GM18511 (cell line): ENCODE data around the gene PEX26.
"Not testable (repeated sequence)": the region's sequence is repeated elsewhere in the genome, so short reads cannot be mapped to it uniquely, and the experiment has no call there.

Experiments used
- ATAC-seq: cut with Tn5 transposase; IDR thresholded peaks from one replicate; pipeline ENCODE4 v1.9.1; 2021; ENCODE audit warnings: mild to moderate bottlenecking, moderate library complexity; ENCODE audit not compliant: unreplicated experiment

PEX26 gene

DNA sequence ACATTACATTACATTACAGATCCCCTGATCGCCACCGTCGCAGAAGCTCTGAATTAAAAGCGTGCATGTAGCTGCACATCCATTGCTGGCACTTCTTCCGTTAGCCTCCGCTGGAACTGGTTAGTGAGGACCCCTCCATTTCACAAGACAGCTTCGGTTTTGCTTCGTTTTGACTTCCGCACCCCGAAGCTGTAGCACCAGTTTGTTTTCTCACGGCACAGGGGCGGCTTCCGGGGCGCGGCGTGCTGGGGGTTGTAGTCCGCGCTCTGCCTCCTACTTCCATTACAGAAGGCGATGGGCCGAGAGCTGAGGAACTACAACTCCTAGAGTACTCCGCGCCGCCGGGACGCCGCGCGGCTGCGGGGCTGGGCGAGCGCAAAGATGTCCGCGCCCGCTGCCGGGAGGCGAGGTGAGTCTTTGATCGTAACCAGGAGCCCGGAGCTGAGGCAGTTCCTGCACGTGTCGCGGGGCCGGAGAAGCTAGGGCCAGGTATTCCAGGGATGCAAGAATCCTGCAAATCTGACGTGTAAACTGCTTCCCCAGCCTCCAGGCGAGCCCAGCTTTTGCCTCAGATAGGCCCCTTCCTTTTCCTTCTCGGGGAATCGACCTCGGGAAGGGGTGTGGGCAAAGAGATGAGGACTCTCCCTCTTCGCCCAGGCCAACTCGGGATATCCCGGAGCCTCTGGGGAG, at the start of gene PEX26:
Gene PEX26 (plus strand): TSS at position 352 of the 690 bp plus-strand sequence. CDS start 387 bp downstream, outside the sequence.
- ATAC-seq: peak; percentile 98

DNA sequence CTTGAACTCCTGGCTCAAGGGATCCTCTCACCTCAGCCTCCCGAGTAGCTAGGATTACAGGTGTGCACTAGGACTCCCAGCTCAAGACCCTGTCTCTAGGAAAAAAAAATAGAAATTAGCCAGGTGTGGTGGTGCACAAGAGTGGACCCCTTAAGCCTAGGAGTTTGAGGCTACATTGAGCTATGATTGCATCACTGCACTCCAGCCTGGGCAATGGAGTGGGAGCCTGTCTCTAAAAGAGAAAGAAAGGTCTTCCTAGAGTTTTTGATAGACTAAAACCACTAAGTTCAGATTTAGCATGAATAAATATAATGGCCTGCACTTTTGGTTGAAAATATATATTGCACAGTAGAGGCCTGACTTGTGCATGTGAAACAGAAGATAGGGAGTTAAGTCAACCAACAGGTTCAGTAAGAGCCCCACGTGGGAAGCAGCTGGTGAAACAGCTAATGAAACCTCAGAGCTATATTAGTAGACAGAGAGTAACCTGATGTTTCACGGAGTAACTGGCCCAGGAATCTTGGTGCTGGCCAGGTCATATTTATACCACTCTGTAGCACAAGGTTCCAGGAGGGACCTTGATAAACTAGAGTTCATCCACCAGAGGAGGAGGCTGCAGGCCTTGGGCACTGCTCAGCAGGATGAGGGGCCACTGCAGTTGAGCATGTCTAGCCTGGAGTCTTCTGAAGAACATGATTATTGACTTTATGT, 48.8 kb upstream of the PEX26 start:
- no peak for ATAC-seq

DNA sequence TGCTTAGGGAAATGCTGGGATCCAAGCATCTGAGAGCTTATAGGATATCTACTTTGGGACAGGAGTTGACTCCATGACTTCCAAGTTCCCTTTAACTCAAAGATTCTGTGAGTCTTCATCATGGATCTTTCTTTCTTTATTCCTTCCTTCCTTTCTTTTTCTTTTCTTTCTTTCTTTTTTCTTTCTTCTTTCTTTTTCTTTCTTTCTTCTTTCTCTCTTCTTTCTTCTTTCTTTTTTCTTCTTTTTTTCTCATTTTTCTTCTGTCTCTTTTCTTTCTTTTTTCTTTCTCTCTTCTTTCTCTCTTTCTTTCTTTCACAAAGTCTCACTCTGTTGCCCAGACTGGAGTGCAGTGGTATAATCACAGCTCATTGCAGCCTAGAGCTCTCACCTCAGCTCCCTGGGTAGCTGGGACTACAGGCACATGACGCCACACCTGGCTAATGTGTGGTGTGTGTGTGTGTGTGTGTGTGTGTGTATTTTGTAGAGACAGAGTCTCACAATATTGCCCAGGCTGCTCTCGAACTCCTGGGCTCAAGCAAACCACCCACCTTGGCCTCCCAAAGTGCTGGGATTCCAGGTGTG, 48.0 kb upstream of the PEX26 start:
- ATAC-seq: no peak

DNA sequence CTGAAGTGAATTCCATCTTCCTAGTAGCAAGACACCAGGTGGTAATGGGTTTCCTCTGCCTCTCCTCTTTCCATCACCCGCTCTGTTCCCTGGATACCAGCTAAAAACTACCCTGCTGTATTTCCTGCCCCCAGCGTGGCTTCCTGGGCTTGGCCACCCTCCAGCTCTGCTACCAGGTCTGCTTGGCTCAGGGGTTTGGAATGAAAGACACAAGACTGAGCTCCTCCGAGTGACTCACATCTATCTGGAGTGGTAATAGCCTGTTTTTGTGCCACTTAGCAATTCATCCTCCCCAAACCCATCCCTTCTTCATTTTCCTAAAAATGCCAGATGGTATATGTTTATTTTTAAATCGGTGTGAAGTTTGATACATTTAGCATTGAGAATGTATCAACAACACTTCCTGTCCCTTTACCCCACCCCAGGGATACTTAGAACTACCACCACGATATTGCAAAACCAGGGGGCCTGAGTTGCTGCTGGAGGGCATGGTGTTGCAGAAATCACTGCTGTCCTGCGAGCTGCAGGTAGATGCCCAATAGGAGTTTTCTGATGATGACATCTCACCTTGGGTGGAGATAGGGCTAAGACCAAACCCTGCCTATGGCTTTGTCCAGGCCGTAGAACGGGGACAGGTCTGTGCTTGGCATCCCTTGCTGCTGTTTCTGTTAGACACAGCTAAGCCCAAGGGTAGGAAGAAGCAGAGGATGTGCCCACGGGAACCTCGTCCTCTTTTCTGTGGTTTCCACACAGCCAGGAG, 45.9 kb upstream of the PEX26 start:
- ATAC-seq: no peak

DNA sequence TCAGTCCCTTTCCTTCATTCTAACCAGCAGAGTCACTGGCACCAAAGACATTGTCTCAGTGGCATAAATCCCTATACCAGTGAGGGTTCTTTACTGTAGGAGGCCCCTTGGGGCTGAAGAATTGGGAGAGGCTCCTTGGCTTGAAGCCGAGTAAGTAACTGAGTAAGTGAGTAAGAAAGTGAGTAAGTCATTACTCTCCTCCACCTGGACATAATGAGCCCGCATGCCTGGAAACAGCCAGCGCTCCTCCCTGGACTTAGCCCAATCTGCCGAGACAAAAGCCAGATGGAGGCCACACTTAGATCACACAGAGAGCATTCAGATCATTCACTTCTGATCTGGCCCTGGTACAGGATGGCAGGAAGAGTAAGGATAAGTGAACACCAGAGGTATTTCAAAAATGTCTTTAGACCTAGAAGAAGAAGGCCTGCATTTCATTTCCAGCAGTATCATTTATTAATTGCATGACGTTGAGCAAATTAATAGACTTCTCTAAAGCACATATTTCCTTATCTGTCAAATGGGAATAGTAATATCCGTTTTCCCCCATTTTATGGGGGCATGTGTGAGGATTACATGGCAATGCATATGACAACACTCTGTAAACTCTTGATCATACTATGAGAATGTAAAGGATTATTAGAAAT, 45.2 kb upstream of the PEX26 start:
- ATAC-seq: no peak

DNA sequence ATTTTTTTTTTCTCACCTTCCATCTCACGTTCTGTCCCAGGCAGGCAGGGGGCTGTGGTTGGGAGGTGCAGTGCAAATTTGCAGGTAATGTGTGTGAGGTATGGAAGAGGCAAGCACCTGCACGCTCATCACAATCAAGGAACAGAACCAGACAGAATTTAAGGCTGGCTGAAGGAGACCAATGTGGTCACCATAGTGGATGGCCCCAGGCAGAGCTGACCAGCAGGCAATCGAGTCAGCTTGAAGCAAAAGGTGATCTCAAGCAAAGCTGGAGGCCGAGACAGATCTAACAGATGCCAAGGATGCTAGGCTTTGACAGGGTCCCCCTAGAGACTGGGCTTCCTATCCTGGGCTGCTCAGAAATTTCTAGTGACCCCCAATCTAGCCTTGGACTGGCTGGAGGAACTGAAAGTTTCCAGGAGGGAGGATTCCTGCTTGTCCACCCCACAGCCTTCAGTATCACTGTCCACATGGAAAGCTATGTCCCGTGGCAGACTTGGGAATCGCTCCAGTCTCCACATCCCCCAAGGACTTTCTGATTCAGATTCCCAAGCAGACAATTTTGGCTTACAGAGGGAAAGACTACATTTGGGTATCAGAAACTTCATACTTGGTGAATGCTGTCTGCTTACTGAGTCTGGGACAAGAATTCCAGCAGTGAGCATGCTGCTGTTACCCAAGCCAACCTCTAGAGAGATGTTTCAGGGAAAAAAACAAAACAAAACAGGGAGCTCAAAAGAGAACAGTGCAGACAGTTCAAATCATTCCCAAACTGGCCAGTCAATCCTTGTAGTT, 44.4 kb upstream of the PEX26 start:
- no peak for ATAC-seq

DNA sequence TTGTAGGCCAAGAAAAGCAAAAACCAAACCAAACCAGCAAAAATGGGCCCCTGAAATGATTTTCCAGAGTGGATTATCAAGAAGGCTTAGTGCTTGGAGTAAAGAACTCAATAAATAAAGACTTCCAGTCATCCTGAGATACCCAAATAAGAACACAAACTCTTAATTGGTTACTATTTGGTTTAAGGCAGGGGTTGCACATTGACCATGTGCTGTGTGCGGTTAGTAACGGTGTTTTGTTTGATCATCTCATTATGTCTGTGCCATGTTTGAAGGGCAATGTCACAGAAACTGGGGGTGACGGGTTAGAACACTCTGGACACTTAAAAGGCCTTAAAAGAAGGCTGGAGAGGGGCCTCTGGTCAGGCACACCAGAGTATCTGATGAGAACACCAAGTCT, 43.7 kb upstream of the PEX26 start:
- ATAC-seq: no peak

DNA sequence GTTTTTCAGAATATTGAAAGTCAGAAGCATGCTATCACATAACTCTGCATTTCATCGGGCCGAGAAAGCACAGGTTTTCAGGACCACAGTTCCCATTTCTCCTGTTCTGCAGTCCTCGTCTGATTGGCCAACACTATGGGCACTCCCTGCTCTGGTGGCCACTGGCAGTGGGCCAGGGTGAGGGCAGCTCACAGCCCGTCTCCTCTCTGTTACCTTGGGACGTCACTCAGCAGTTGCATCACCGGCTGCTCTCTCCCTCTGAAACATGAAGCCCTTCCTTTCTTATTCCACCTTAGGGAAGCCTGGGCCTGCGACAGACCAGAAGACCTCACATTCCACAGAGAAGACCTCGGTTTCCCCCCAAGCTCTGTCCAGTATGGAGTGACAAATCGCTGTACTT, 42.0 kb upstream of the PEX26 start:
- ATAC-seq: no peak

DNA sequence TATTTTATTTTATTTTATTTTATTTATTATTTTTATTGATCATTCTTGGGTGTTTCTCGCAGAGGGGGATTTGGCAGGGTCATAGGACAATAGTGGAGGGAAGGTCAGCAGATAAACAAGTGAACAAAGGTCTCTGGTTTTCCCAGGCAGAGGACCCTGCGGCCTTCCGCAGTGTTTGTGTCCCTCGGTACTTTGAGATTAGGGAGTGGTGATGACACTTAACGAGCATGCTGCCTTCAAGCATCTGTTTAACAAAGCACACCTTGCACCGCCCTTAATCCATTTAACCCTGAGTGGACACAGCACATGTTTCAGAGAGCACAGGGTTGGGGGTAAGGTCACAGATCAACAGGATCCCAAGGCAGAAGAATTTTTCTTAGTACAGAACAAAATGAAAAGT, 36.9 kb upstream of the PEX26 start:
- ATAC-seq: not testable (repeated sequence)

DNA sequence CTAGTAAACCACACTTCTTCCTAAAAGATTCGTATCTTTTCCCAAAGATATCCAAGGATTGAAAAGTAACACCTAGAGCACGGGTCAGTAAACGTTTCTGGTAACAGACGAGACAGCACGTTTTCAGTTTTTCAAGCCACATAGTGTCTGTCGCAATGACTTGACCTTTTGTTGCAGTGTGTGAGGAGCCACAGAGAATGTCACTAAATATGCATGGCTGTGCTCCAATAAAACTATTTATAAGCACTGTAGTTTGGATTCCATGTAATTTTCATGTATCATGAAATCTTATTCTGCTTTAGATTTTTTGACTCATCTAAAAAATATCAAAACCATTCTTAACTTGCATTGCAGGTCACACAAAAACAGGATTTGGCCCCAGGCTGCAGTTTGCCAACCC, 35.1 kb upstream of the PEX26 start:
- ATAC-seq: no peak

DNA sequence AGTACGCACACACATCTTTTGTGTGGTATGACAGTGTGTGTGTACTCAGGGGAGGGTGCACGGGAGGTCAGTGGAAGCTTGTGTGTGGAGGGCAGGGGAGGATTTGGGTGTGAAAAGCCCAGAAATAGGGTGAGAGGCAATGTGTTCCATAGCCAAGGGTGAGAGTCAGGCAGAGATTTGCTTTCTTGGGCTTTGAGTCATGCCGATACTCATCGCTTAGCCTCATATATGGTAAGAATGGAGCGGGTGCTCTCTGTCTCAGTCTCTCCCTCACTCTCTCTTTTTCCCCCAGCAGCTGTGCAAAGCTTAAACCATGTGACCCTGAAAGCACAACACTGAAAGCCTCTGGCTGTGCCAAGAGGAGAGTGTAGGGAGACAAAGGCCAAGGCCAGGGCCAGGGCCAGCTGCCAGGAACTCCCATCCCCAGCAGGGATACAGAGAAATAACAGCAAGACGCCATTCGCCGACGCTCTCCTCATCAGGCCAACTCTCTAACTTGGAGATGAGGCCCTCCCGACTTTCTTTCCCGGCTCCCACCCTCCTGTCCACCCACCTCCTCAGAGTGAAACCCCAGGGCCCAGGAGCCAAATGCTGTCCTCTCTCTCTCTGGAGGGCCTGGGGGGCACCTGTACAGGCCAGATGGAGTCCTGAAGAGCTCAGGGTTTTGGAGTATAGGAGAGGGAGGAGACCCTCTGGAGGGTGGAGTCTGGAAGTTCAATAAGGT, 33.1 kb upstream of the PEX26 start:
- no peak for ATAC-seq

DNA sequence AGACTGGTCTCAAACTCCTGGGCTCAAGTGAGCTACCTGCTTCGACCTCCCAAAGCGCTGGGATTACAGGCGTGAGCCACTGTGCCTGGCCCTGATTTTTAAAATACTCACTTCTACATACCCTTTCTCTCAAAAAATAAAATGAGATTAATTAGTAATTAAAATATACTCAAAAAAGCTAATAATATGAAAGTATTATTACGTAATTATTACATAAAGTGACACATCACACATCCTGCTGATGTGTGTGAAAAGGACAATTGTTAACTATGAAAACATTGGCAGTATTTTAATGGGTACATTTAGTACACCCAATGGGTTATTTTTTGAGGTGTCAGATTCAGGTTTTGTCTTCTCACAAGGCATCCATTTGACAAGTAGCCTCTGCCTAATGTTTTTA, 32.0 kb upstream of the PEX26 start:
- no peak for ATAC-seq

DNA sequence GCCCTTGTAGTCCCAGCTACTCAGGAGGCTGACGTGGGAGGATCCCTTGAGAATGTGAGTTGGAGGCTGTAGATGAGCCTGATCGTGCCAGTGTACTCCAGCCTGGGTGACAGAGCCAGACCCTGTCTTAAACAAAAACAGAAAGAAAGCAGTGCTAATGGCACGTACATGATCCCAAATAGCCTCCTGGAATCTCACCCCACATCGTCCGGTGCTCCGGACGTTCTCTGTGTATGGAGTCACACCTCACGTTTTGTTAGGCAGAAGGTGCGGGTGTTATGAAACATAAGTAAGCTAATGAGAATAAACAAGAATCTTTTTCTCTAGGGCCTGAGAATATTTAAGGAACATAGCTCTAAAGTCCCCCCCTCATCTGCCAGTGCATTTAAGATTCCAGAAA, 29.7 kb upstream of the PEX26 start:
- ATAC-seq: no peak

DNA sequence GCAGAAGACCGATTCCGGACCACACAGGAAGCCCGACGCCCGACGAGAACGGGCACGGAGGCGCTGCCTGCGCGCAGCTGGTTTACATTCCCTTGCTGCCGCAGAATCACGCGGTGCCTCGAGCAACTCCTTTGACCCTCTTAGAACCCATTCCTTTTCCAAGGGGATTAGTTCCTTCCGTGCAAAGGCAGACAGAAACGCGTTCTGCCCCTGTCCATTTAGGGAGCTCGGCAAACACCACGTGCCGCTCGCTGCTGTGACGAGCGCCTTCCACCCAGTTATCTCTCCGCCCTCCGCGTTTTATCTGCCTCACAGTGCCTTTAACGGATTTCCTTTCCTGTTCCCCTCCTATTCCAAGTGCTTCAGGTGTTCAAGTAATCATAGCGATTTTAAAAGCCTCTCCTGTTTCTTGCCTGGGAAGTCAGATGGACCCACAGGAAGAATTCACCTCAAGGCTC, 29.3 kb upstream of the PEX26 start:
- ATAC-seq: no peak

DNA sequence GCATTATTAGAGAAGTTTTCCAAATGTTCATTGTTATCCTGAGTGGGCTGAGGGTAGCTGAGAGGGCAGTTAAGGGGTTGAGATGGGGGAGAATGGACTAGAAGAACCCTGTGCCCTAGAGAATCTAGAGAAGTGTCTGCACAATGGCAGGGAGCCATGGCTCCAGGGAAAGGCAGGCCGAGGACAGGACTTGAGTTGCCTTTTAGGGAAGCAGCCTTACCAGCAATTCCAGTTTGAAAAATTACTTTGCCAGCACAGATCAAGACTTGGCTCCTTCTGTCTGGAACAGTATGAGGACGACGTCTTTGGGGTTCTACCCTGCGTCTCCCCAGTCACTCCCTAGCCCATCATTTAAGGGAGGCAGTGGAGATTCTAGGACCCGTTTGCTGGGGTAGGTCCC, 27.7 kb upstream of the PEX26 start:
- ATAC-seq: no peak

DNA sequence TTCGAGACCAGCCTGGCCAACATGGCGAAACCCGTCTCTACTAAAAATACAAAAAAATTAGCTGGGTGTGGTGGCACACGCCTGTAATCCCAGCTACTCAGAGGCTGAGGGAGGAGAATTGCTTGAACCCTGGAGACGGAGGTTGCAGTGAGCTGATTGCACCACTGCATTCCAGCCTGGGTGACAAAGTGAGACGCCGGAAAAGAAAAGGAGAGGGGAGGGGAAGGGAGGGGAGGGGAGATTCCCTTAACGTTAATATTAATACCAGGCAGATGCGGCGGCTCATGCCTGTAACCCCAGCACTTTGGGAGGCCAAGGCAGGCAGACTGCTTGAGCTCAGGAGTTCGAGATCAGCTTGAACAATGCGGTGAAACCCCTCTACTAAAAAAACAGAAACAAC, 26.7 kb upstream of the PEX26 start:
- not testable (repeated sequence) for ATAC-seq

DNA sequence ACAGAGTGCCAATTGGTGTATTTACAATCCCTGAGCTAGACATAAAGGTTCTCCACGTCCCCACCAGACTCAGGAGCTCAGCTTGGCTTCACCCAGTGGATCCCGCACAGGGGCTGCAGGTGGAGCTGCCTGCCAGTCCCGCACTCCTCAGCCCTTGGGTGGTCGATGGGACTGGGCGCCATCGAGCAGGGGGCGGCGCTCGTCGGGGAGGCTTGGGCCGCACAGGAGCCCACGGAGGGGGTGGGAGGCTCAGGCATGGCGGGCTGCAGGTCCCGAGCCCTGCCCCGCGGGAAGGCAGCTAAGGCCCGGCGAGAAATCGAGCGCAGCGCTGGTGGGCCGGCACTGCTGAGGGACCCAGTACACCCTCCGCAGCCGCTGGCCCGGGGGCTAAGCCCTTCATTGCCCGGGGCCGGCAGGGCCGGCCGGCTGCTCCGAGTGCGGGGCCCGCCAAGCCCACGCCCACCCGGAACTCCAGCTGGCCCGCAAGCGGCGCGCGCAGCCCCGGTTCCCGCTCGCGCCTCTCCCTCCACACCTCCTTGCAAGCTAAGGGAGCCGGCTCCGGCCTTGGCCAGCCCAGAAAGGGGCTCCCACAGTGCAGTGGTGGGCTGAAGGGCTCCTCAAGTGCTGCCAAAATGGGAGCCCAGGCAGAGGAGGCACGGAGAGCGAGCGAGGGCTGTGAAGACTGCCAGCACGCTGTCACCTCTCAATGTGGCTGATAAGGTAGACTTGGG, 24.4 kb upstream of the PEX26 start:
- not testable (repeated sequence) for ATAC-seq

DNA sequence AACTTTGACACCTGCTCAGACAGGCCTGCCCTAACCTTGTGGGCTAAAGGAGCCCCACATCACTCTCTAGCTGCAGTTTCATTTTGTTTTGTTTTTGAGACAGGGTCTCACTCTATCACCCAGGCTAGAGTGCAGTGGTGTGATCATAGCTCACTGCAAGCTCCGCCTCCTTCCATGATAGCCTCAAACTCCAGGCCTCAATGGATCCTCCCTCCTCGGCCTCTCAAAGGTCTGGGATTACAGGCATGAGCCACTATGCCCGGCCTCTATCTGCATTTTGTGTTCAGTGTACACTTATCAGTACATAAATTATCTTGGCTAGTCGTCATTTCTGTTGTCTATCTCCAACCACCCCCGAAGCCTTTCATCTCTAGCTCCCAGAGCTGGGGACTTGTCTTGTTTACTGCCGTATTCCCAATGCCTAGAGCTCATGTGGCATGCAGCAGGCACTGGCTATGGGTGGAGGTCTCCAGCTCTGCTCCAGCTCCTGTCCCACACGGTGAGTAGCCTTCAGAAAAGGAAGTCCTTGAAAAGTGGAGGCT, 22.1 kb upstream of the PEX26 start:
- no peak for ATAC-seq
